B cell (primary cell): Measurements from ENCODE around the gene EIF5A. TPM values are rescaled to one million over a fixed set of nuclear protein-coding genes. Genes with fewer than 3 reads are reported as not detected.
"Not testable (repeated sequence)": the region's sequence is repeated elsewhere in the genome, so short reads cannot be mapped to it uniquely, and the experiment has no call there.

Experiments
- ATAC-seq: fragments of 200-7000 bp; cut with Tn5 transposase; one replicate; pipeline ENCODE4 v1.10.0; 2021; ENCODE audit warnings: low read depth, mild to moderate bottlenecking, moderate number of reproducible peaks, moderate library complexity
- CTCF ChIA-PET: fragments of 350-600 bp; sonication (Branson Sonifier 250); formaldehyde crosslinking; loops from one replicate; lab custom pipeline; 2021; ENCODE audit warnings: antibody characterized with exemption, inconsistent platforms; lab: Charles Lee
- POLR2A ChIA-PET: fragments of 350-600 bp; sonication (Branson Sonifier 250); formaldehyde crosslinking; loops from one replicate; lab custom pipeline; 2021; ENCODE audit warnings: antibody characterized with exemption; lab: Charles Lee
- DNase-seq: peaks from one replicate; pipeline ENCODE4 v3.0.0; 2013
- H2AFZ ChIP-seq: 2 replicates; pipeline ENCODE4 v1.6.1; 2012; ENCODE audit warnings: mild to moderate bottlenecking, low read depth, low read length; ENCODE audit not compliant: insufficient read depth, poor library complexity, severe bottlenecking
- H3K27ac ChIP-seq, 2 donors: 1 replicate in 1 of 2; 2 replicates in 1 of 2; pipeline ENCODE4 v1.5.1; 2012 to 2013; ENCODE audit warnings: low read length in 2 of 2, mild to moderate bottlenecking in 2 of 2, moderate library complexity in 1 of 2
- H3K27me3 ChIP-seq, 4 experiments: fragments of 200-600 bp in 1 of 4; sonication (generic) in 1 of 4; replicated peaks in 1 of 4; 1 replicate in 2 of 4; 2 replicates in 2 of 4; pipeline versions ENCODE4 v1.6.1 to v1.7.0; 2013 to 2016; ENCODE audit warnings: low read length in 3 of 4, mild to moderate bottlenecking in 2 of 4, mixed read lengths in 1 of 4, moderate library complexity in 1 of 4; ENCODE audit not compliant: insufficient read depth in 4 of 4, control insufficient read depth in 3 of 4; ENCODE audit errors: control extremely low read depth in 1 of 4
- H3K36me3 ChIP-seq, 2 experiments: replicated peaks in 1 of 2; 1 replicate in 1 of 2; 2 replicates in 1 of 2; pipeline versions ENCODE4 v1.6.1 to v1.7.1; 2013; ENCODE audit warnings: low read length in 1 of 2; ENCODE audit not compliant: insufficient read depth in 2 of 2, control insufficient read depth in 1 of 2; ENCODE audit errors: control extremely low read depth in 1 of 2, extremely low read depth in 1 of 2
- H3K4me1 ChIP-seq, 2 donors: fragments of 200-600 bp in 1 of 2; sonication (generic) in 1 of 2; 1 replicate in 1 of 2; 2 replicates in 1 of 2; pipeline versions ENCODE4 v1.5.1 to v1.6.1; 2013 to 2017; ENCODE audit warnings: low read length in 2 of 2; ENCODE audit not compliant: control insufficient read depth in 2 of 2, insufficient read depth in 2 of 2
- H3K4me2 ChIP-seq: replicated peaks from 2 replicates; pipeline ENCODE3; 2012; ENCODE audit warnings: mild to moderate bottlenecking, low read depth, low read length; ENCODE audit not compliant: poor library complexity, severe bottlenecking
- H3K4me3 ChIP-seq, 5 experiments: fragments of 200-600 bp in 1 of 5; sonication (generic) in 1 of 5; 1 replicate in 3 of 5; 2 replicates in 2 of 5; pipeline versions ENCODE4 v1.5.1 to v1.7.0; 2011 to 2016; ENCODE audit warnings: low read length in 4 of 5, mild to moderate bottlenecking in 4 of 5, low read depth in 2 of 5, control low read depth in 1 of 5, moderate library complexity in 1 of 5; ENCODE audit not compliant: insufficient read depth in 1 of 5; ENCODE audit errors: control extremely low read depth in 1 of 5, extremely low read depth in 1 of 5
- H3K79me2 ChIP-seq: fragments of 200-600 bp; sonication (generic); one replicate; pipeline ENCODE4 v1.6.0; 2016; ENCODE audit warnings: low read length; ENCODE audit not compliant: control insufficient read depth, insufficient read depth
- H3K9ac ChIP-seq: fragments of 200-600 bp; sonication (generic); 2 replicates; pipeline ENCODE4 v1.6.1; 2017; ENCODE audit warnings: mild to moderate bottlenecking, low read length, moderate library complexity
- H3K9me3 ChIP-seq, 3 donors: one replicate each; pipeline versions ENCODE4 v1.6.1 to v1.7.1; 2013; ENCODE audit warnings: low read length in 2 of 3; ENCODE audit not compliant: control insufficient read depth in 2 of 3, insufficient read depth in 1 of 3; ENCODE audit errors: control extremely low read depth in 1 of 3
- H4K20me1 ChIP-seq: 2 replicates; pipeline ENCODE4 v1.6.0; 2012; ENCODE audit warnings: mild to moderate bottlenecking, low read length; ENCODE audit not compliant: insufficient read depth, control insufficient read depth, poor library complexity, severe bottlenecking
- H3K27ac Mint-ChIP-seq: one replicate; pipeline ENCODE4 v1.8.0; 2021; ENCODE audit warnings: mixed read lengths
- H3K27me3 Mint-ChIP-seq: one replicate; pipeline ENCODE4 v1.8.0; 2021; ENCODE audit warnings: mixed read lengths
- H3K4me1 Mint-ChIP-seq: one replicate; pipeline ENCODE4 v1.8.0; 2021; ENCODE audit warnings: mixed read lengths
- H3K4me3 Mint-ChIP-seq: one replicate; pipeline ENCODE4 v1.8.0; 2021; ENCODE audit warnings: mixed read lengths
- H3K9me3 Mint-ChIP-seq: one replicate; pipeline ENCODE4 v1.8.0; 2022; ENCODE audit warnings: mixed read lengths; ENCODE audit not compliant: insufficient read depth
- CTCF ChIP-seq: fragments of 200-600 bp; IDR thresholded peaks from one replicate; pipeline ENCODE4 v1.8.0; 2022; ENCODE audit warnings: antibody characterized with exemption, mild to moderate bottlenecking
- EZH2 ChIP-seq: IDR thresholded peaks from 2 replicates; pipeline ENCODE4 v1.6.1; 2012; ENCODE audit warnings: borderline replicate concordance, low read depth, mild to moderate bottlenecking, moderate library complexity, low read length; ENCODE audit not compliant: insufficient read depth, poor library complexity, severe bottlenecking
- WGBS: methylation state at CpG from one replicate; pipeline ENCODE4 v1.1.5; 2013; ENCODE audit warnings: missing lambda C conversion rate; ENCODE audit not compliant: insufficient coverage; 5-methylcytosine and 5-hydroxymethylcytosine counted together
- intact Hi-C: fragments of 100-400 bp; cut with micrococcal nuclease; formaldehyde crosslinking; loops from one replicate; pipeline ENCODE4 v1.10.0; 2022
- polyA plus RNA-seq: library from polyadenylated mRNA; depleted of rRNA; stranded (reverse); fragments of >200 nt; gene quantifications from 2 replicates; pipeline ENCODE4 v1.2.3, GENCODE V29; 2012
- total RNA-seq, 2 donors: library from RNA; stranded (reverse); fragments of 120-200 nt in 1 of 2; gene quantifications; 1 replicate in 1 of 2; 2 replicates in 1 of 2; pipeline versions ENCODE4 v1.2.3 to v1.2.4, GENCODE V29; 2013 to 2022

The EIF5A gene
- total and polyA plus RNA-seq, 2 donors (not counting 1 experiment from before 2014, with no cell fraction given): 233 to 576 TPM

GRCh38 chr17:7332111-7332510 lies 24.7 kb downstream of the EIF5A start:
- ChIA-PET CTCF (interaction anchor here (1.1 to 6.2 kb wide), 2 partner anchors 12 to 13 kb away, joined by 3 to 53 read pairs; no protein-coding TSS in a partner anchor), POLR2A (interaction anchor here (0.9 kb wide), 1 partner anchor 19 kb away, joined by 4 read pairs; no protein-coding TSS in a partner anchor)
- Histone ChIP-seq H3K4me2 (peak overlapping the region; percentile 44), H3K27me3 (no peaks in the 10 kb centered on the region), H3K9me3 (no peaks in the 10 kb centered on the region), H3K9ac (no peak overlapping the region), H3K4me1 (peaks cover 33 to 62% of the 10 kb centered on the region in 2 donors), H3K27ac (peak overlapping the region; percentile 37 to 55), H3K36me3 (no peaks in the 10 kb centered on the region), H2AFZ (no peak overlapping the region), H4K20me1 (peaks cover 5% of the 10 kb centered on the region), H3K4me3 (no peak overlapping the region), H3K79me2 (peaks cover 50% of the 10 kb centered on the region)
- Mint-ChIP-seq H3K27ac (peak overlapping the region; percentile 89), H3K27me3 (no peaks in the 10 kb centered on the region), H3K4me3 (peak overlapping the region; percentile 70), H3K9me3 (no peaks in the 10 kb centered on the region), H3K4me1 (peaks cover 57% of the 10 kb centered on the region)
- no peak for TF ChIP-seq EZH2
- no peak for TF ChIP-seq CTCF
- WGBS: 13% methylated on average over 5 of the region's 7 CpGs
- intact Hi-C loops: no loop called here
- no peak for ATAC-seq
- no peak for DNase-seq

- H3K36me3 ChIP-seq, H2AFZ ChIP-seq, H3K27me3 ChIP-seq, H4K20me1 ChIP-seq, ATAC-seq, intact Hi-C loops, H3K9me3 Mint-ChIP-seq, H3K4me3 ChIP-seq, H3K27me3 Mint-ChIP-seq, H3K9ac ChIP-seq, H3K9me3 ChIP-seq: not testable (repeated sequence)
- DNase-seq: peak; percentile 45
- WGBS: 41% methylated on average over 5 of the region's 14 CpGs
- ChIA-PET POLR2A (interaction anchor here (0.9 kb wide), 1 partner anchor 19 kb away, joined by 4 read pairs; no protein-coding TSS in a partner anchor), CTCF (interaction anchor here (1.1 to 6.2 kb wide), 2 partner anchors 12 to 13 kb away, joined by 3 to 53 read pairs; no protein-coding TSS in a partner anchor)
- peak overlapping the region in 1 of 2 donors; percentile 37 for H3K27ac ChIP-seq
- Mint-ChIP-seq H3K4me1 (peaks cover 60% of the 10 kb centered on the region), H3K4me3 (peak overlapping the region; percentile 70), H3K27ac (peak overlapping the region; percentile 89)
- peaks cover 36 to 68% of the 10 kb centered on the region in 2 donors for H3K4me1 ChIP-seq
- H3K79me2 ChIP-seq: peaks cover 55% of the 10 kb centered on the region
- H3K4me2 ChIP-seq: peak overlapping the region; percentile 44
These were observed 25.2 kb downstream of the EIF5A start for GRCh38 chr17:7332600-7333069.
